Endothelial cell of umbilical vein (primary cell): ENCODE data around the gene GNB1L. TPM values are rescaled to one million over a fixed set of nuclear protein-coding genes. Genes with fewer than 3 reads are reported as not detected.

Experiments used
- BruUV-seq: library from RNA; stranded (reverse); fragments of 400-500 nt; replicated peaks from 2 replicates; lab custom pipeline; 2021; lab: Mats Ljungman, UMichigan
- CTCF ChIA-PET: fragments of 300-600, 350-600 bp; sonication (Branson Sonifier 250); formaldehyde crosslinking; loops from one replicate; lab custom pipeline; 2021; ENCODE audit warnings: antibody characterized with exemption, inconsistent platforms; lab: Charles Lee
- POLR2A ChIA-PET: fragments of 300-600, 350-600 bp; sonication (Branson Sonifier 250); formaldehyde crosslinking; loops from one replicate; lab custom pipeline; 2021; ENCODE audit warnings: antibody characterized with exemption, inconsistent platforms; lab: Charles Lee
- DNase-seq: peaks from one replicate; pipeline ENCODE4 v3.0.0-alpha.2; 2011; ENCODE audit warnings: low read depth, low spot score
- FAIRE-seq: peaks from 2 replicates; lab custom pipeline; 2011; peaks lifted over from hg19 to GRCh38; lab: Jason Lieb, UNC
- H2AFZ ChIP-seq: 2 replicates; pipeline ENCODE4 v1.6.0; 2012; ENCODE audit warnings: low read depth, low read length, control low read depth, inconsistent platforms
- H3K27ac ChIP-seq: 2 replicates; pipeline ENCODE4 v1.5.1; 2011; ENCODE audit warnings: low read depth, mild to moderate bottlenecking, control low read depth, low read length, moderate library complexity; ENCODE audit not compliant: insufficient read depth
- H3K27me3 ChIP-seq, 2 experiments: 2 replicates each; pipeline versions ENCODE4 v1.6.0 to v1.6.1; 2011; ENCODE audit warnings: low read length in 2 of 2, mixed read lengths in 1 of 2; ENCODE audit not compliant: control insufficient read depth in 2 of 2, insufficient read depth in 2 of 2
- H3K36me3 ChIP-seq, 2 experiments: 2 replicates in 1 of 2; 3 replicates in 1 of 2; pipeline ENCODE4 v1.5.1; 2011; ENCODE audit warnings: low read length in 2 of 2, mild to moderate bottlenecking in 1 of 2, moderate library complexity in 1 of 2; ENCODE audit not compliant: control insufficient read depth in 2 of 2, insufficient read depth in 2 of 2; ENCODE audit errors: extremely low read depth in 1 of 2
- H3K4me1 ChIP-seq: 3 replicates; pipeline ENCODE4 v1.5.1; 2011; ENCODE audit warnings: mild to moderate bottlenecking, low read length; ENCODE audit not compliant: control insufficient read depth, insufficient read depth; ENCODE audit errors: extremely low read depth
- H3K4me2 ChIP-seq: 2 replicates; pipeline ENCODE4 v1.6.1; 2011; ENCODE audit warnings: low read length, control low read depth, mixed read lengths; ENCODE audit not compliant: insufficient read depth
- H3K4me3 ChIP-seq, 3 experiments: fragments of 200-600 bp in 1 of 3; sonication (generic), shearing (Covaris generic) in 1 of 3; replicated peaks in 1 of 3; 2 replicates each; pipeline ENCODE4 v1.5.1; 2011 to 2016; ENCODE audit warnings: control low read depth in 3 of 3, low read length in 3 of 3, mild to moderate bottlenecking in 2 of 3, inconsistent platforms in 1 of 3, low read depth in 1 of 3, moderate library complexity in 1 of 3; ENCODE audit not compliant: insufficient read depth in 1 of 3
- H3K79me2 ChIP-seq: 2 replicates; pipeline ENCODE4 v1.6.0; 2012; ENCODE audit warnings: low read length, inconsistent platforms; ENCODE audit not compliant: control insufficient read depth, insufficient read depth
- H3K9ac ChIP-seq: replicated peaks from 2 replicates; pipeline ENCODE3; 2011; ENCODE audit warnings: low read length, control low read depth; ENCODE audit not compliant: insufficient read depth; ENCODE audit errors: extremely low read depth
- H3K9me1 ChIP-seq: replicated peaks from 3 replicates; pipeline ENCODE4 v1.6.0; 2011; ENCODE audit warnings: mild to moderate bottlenecking, low read length; ENCODE audit not compliant: control insufficient read depth, insufficient read depth; ENCODE audit errors: extremely low read depth
- H3K9me3 ChIP-seq: replicated peaks from 2 replicates; pipeline ENCODE4 v1.5.1; 2012; ENCODE audit warnings: low read length, inconsistent platforms; ENCODE audit not compliant: control insufficient read depth, insufficient read depth
- H4K20me1 ChIP-seq: replicated peaks from 2 replicates; pipeline ENCODE3; 2011; ENCODE audit warnings: mild to moderate bottlenecking, low read length; ENCODE audit not compliant: control insufficient read depth, insufficient read depth; ENCODE audit errors: extremely low read depth
- EZH2 ChIP-seq: IDR thresholded peaks from 2 replicates; pipeline ENCODE4 v1.6.1; 2012; ENCODE audit warnings: borderline replicate concordance, low read depth, mild to moderate bottlenecking, moderate library complexity, low read length, inconsistent platforms; ENCODE audit not compliant: severe bottlenecking
- FOS ChIP-seq: IDR thresholded peaks from 2 replicates; pipeline ENCODE4 v1.6.1; 2011; ENCODE audit warnings: mild to moderate bottlenecking, low read length, moderate library complexity, borderline replicate concordance; ENCODE audit not compliant: insufficient read depth
- GATA2 ChIP-seq: IDR thresholded peaks from 2 replicates; pipeline ENCODE4 v1.7.0; 2011; ENCODE audit warnings: low read depth, mild to moderate bottlenecking, moderate library complexity, mixed read lengths, low read length; ENCODE audit not compliant: insufficient read length, insufficient read depth
- JUN ChIP-seq: IDR thresholded peaks from 2 replicates; pipeline ENCODE4 v1.6.1; 2011; ENCODE audit warnings: borderline replicate concordance, low read depth; ENCODE audit not compliant: insufficient read length, insufficient read depth
- MAX ChIP-seq: IDR thresholded peaks from 2 replicates; pipeline ENCODE4 v1.6.1; 2011; ENCODE audit not compliant: insufficient read depth, insufficient read length
- MYC ChIP-seq: IDR thresholded peaks from one replicate; pipeline ENCODE4 v1.6.1; 2011; ENCODE audit warnings: mild to moderate bottlenecking, low read depth, low read length
- POLR2A ChIP-seq: IDR thresholded peaks from 2 replicates; pipeline ENCODE4 v1.6.1; 2012; ENCODE audit warnings: low read depth, mild to moderate bottlenecking, control low read depth, low read length
- POLR2AphosphoS5 ChIP-seq: IDR thresholded peaks from 2 replicates; pipeline ENCODE4 v1.6.1; 2012; ENCODE audit warnings: low read depth, mild to moderate bottlenecking, control low read depth, low read length, moderate library complexity; ENCODE audit not compliant: insufficient read depth
- dilution Hi-C: fragments of 300-500 bp; cut with MboI; formaldehyde crosslinking; loops from one replicate; pipeline ENCODE4 v1.15.0; 2019; ENCODE audit warnings: low sequenced_read_pairs; ENCODE audit not compliant: extremely low pct_ligation_motif_present
- intact Hi-C: fragments of 100-400 bp; cut with micrococcal nuclease; formaldehyde crosslinking; loops from one replicate; pipeline ENCODE4 v1.10.0; 2022
- polyA plus RNA-seq, 4 experiments: library from polyadenylated mRNA; depleted of rRNA in 3 of 4; stranded (reverse) in 3 of 4; unstranded in 1 of 4; fragments of >200 nt; gene quantifications; 2 replicates each; pipeline versions ENCODE4 v1.2.1 to v1.2.3, GENCODE V29; 2011 to 2012; ENCODE audit warnings: missing spikeins in 1 of 4
- total RNA-seq: library from RNA; stranded (reverse); gene quantifications from 2 replicates; pipeline ENCODE4 v1.2.3, GENCODE V29; 2021
- TF ChIP-seq, protein P1 (sequence below), 2 donors: IDR thresholded peaks; 1 replicate in 1 of 2; 2 replicates in 1 of 2; pipeline ENCODE4 v1.5.1; 2011; ENCODE audit warnings: low read length in 2 of 2, mild to moderate bottlenecking in 2 of 2, moderate library complexity in 2 of 2, control low read depth in 1 of 2, inconsistent platforms in 1 of 2, low read depth in 1 of 2; ENCODE audit not compliant: insufficient read depth in 1 of 2; ENCODE audit errors: extremely low read depth in 1 of 2

Gene GNB1L
- total and polyA plus RNA-seq, 2 donors (not counting 3 experiments of a cell fraction or from before 2014, with no cell fraction given): 5.4 to 5.9 TPM

DNA sequence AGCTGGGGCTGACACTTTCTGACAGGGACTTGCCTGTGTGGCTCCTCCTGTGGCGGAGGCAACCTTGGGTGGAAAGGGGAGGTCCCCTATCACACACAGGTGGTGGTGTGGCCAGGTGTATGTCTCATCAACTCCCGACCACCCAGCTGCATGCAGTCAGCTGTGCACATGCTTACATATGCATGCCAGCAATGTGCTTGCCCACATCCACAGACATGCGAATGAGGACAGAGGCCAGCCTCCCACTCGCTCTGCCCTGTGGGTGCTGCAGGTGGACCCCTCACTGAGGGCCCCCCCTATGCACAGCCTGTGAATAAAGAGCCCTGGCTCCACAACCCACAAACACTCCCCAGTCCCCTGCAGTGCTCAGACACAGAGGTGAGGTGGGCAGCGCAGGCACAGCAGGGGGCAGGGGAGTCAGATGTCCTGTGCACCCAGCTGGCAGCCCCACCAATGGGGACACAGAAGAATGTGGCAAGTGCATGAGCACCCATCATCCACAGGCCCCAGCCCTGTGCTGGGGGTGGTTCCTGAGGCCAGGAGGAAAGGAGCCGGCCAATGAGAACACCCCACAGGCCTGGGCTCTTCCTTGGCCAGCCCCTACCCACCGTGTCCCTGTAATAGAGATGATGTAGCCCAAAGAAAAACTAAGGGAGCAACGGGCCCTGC, 9.5 kb downstream of the GNB1L start:
- BruUV-seq: no TSS peak
- Histone ChIP-seq H3K27ac (peak overlapping the region; percentile 80), H3K4me2 (no peak overlapping the region), H3K9me3 (no peaks in the 10 kb centered on the region), H2AFZ (no peak overlapping the region), H3K4me3 (no peak overlapping the region), H3K27me3 (no peaks in the 10 kb centered on the region), H3K4me1 (peaks cover 33% of the 10 kb centered on the region), H3K9me1 (no peaks in the 10 kb centered on the region), H3K9ac (no peak overlapping the region), H4K20me1 (no peaks in the 10 kb centered on the region), H3K79me2 (peaks cover 5% of the 10 kb centered on the region), H3K36me3 (peaks cover 0 to 4% of the 10 kb centered on the region in 2 experiments)
- dilution Hi-C loops: no loop called here
- DNase-seq (no peak), FAIRE-seq (no peak)
- intact Hi-C loops: loop anchor here (2.0 kb wide), 3 partner anchors 36 to 72 kb away; no protein-coding TSS in a partner anchor
- ChIA-PET CTCF (interaction anchor here (1.1 to 2.3 kb wide), 6 partner anchors 9 to 115 kb away, joined by 3 to 12 read pairs (median 7); partner anchors contain the start of genes GNB1L and RTL10), POLR2A (interaction anchor here (0.7 to 1.2 kb wide), 4 partner anchors 11 to 47 kb away, joined by 3 read pairs; no protein-coding TSS in a partner anchor)
- TF ChIP-seq EZH2: no peak
- no peak for TF ChIP-seq POLR2AphosphoS5
- no peak for TF ChIP-seq FOS
- TF ChIP-seq JUN: no peak
- TF ChIP-seq, protein P1, sequence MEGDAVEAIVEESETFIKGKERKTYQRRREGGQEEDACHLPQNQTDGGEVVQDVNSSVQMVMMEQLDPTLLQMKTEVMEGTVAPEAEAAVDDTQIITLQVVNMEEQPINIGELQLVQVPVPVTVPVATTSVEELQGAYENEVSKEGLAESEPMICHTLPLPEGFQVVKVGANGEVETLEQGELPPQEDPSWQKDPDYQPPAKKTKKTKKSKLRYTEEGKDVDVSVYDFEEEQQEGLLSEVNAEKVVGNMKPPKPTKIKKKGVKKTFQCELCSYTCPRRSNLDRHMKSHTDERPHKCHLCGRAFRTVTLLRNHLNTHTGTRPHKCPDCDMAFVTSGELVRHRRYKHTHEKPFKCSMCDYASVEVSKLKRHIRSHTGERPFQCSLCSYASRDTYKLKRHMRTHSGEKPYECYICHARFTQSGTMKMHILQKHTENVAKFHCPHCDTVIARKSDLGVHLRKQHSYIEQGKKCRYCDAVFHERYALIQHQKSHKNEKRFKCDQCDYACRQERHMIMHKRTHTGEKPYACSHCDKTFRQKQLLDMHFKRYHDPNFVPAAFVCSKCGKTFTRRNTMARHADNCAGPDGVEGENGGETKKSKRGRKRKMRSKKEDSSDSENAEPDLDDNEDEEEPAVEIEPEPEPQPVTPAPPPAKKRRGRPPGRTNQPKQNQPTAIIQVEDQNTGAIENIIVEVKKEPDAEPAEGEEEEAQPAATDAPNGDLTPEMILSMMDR (IDR thresholded peaks at IDR 0.05; ENCODE audit: extremely low read depth in 1 of 2, insufficient read depth in 1 of 2, low read depth in 1 of 2, low read length in 2 of 2): no peak
- TF ChIP-seq MYC: no peak
- TF ChIP-seq GATA2: no peak
- no peak for TF ChIP-seq MAX
- no peak for TF ChIP-seq POLR2A
